Mammary epithelial cell (primary cell): ENCODE data around the gene HS6ST2.

ENCODE experiments used
- CTCF ChIP-seq, 2 donors: IDR thresholded peaks in 1 of 2; conservative IDR thresholded peaks in 1 of 2; 2 replicates each; pipeline ENCODE4 v1.5.1; 2011 to 2012; ENCODE audit warnings: inconsistent platforms in 2 of 2, low read length in 2 of 2, mild to moderate bottlenecking in 2 of 2, control low read depth in 1 of 2, low read depth in 1 of 2; ENCODE audit not compliant: insufficient read depth in 1 of 2; ENCODE audit errors: extremely low read depth in 1 of 2
- EZH2 ChIP-seq: IDR thresholded peaks from 2 replicates; pipeline ENCODE4 v1.6.1; 2012; ENCODE audit warnings: low read length, inconsistent platforms, borderline replicate concordance

GRCh38 chrX:132983496-132983895 lies 25.1 kb upstream of the HS6ST2 start:
- TF ChIP-seq CTCF (conservative IDR thresholded peaks at IDR 0.05 in 1 of 2, IDR thresholded peaks at IDR 0.05 in 1 of 2; ENCODE audit: extremely low read depth in 1 of 2, insufficient read depth in 1 of 2, low read depth in 1 of 2, low read length in 2 of 2) (no peak), EZH2 (no peak)
